RKO (cell line): ENCODE measurements around the gene HRH1.
"Not testable (repeated sequence)": the region's sequence is repeated elsewhere in the genome, so short reads cannot be mapped to it uniquely, and the experiment has no call there.

Experiments
- DNase-seq: peaks from one replicate; pipeline ENCODE4 v3.0.0-alpha.2; 2016; ENCODE audit warnings: low spot score

HRH1 gene

DNA sequence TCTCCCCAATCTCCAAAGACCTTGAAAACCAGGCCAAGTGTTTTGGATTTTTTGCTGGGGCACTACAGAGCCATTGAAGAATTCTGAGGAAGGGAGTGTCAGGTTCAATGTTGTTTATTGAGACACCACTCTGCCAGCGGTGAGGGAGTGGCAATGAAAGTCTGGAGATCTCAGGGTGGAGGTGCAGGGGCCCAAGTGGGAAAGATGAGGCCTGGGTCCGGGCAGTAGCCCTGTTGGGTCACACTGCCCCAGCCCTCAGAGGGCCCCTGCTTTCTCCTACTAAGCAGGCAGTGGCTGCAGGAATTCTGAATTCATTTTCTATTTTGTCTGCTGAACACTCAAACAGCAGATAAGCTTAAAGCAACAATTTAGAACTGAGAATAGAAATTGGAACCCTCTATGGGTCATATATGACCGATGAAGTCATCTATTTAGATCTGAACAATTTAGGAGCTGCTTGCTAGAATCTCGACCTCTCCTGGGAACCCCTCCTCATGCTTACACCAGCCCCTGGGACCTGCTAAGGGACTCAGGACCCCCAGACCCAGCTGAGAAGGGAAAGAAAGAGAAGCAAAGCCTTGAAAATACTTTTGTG, 17.9 kb downstream of the HRH1 start:
- no peak for DNase-seq

DNA sequence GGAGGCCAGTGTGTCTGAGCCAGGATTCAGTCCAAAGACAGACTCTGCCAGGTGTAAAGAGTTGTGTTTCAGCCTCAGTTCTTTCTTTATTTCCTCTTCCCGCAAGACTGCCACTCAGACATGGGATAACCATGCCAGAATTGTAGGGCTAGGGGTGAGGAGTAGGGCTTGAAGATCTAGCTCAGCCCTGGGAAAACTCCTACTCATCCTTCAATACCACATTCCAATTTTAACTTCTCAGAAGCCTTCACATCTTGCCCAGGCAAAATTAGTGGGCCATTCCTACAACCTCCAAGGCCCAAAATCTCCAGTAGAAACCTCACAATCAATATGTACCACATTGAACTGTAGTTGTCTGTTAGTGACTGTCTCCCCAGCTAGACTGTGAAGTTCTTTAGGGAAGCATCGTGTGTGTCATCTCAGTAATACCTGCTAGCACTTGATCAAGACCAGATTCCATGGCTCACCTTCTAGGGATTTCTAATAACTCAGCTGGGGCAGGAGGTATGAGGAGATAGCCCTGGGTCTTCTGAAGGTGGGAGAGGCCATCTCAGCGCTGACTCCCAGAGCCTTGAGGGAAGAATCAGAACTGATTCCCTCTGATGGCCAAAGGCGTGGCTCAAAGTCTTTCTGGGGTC, 19.7 kb downstream of the HRH1 start:
- no peak for DNase-seq

DNA sequence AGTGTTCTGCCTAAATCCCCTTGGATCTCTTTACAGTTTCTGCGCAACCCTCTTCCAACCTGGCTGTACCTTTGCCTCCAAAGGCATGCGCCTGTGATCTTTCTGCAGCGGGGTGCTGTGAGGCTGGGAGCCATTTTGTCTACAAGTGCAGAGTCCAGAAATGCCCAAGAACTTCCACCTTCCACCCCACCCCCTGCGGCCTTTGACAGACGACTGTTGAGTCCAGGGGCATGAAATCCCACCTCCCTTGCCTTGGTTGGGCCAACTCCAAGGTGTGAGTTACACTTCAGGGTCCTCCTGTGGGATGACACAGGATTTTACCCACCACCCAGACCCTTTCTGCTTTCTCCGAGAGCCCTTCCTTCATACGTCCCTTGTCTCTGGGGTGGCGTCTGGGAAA, 24.1 kb downstream of the HRH1 start:
- DNase-seq = no peak

DNA sequence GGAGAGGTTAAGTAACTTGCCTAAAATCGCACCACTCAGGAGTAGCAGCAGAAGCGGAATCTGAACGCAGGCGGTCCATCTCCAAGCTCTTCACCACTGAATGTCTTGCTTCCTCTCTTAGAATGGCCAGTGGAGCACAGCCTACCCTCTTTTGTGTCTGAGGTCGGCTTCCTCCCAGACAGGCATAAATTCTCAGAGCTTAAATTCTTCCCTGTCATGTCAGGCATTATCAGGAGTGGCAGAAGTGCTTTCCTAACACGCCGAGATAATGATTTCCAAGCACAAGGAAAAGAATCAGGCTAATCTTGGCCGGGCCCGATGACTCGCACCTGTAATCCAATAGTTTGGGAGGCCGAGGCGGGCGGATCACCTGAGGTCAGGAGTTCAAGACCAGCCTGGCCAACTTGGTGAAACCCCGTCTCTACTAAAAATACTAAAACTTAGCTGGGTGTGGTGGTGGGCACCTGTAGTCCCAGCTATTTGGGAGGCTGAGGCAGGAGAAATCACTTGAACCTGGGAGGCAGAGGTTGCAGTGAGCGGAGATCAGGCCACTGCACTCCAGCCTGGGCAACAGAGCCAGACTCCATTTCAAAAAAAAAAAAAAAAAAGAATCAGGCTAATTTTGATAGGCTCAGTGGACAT, 30.2 kb downstream of the HRH1 start:
- DNase-seq = not testable (repeated sequence)

DNA sequence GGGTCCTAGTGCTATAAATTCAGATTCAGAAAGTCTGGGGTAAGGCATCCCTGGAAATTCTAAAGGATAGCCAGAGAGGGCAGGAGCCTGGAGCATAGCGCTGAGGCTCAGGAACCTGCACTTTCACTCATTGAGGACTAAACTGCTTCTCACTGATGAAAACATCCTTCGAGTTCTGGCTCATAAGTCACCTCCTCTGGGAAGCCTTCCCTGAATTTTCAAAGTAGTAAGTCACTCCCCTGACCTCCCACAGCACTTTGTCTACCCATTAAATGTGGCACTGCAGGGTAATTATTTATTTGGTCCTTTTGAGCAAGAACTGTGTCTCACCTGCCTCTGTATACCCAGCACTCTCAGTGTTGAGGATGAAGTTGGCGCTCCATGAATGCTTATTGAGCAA, 30.9 kb downstream of the HRH1 start:
- no peak for DNase-seq

DNA sequence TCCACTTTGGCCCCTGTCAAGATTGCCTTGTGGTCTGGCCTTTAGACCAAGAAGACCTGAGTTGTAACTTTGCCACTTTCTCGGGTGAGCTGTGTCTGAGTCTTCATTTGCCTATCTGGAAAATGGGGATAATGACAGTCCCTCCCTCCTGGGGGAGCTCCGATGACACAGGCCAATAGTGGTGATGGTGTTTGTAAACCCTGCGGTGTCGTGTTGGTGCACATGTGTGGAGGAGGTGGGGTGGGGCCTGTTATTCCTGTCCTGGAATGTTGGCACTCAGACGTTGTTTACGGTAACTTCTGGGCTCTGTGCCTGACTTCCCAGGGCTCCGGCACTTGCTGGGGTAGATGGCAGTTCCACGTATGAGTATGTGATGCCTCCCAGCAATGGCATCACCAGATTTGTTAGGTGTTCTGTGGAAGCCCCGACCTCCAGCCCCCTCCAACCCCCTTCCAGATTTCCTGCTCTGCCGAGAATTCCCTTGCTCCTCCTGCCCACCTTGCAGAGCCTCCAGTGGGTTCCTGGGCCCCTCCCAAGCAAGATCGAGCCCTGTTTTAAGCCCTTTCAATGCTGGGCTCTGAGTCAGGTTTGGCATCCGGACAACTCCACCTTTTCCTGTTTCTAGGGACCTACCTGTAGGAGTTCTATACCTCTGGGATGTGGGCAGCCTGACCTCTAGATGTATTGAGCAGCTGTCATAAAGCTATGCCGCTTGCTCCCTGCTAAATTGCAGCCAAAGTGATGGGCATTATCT, 31.4 kb downstream of the HRH1 start:
- no peak for DNase-seq

DNA sequence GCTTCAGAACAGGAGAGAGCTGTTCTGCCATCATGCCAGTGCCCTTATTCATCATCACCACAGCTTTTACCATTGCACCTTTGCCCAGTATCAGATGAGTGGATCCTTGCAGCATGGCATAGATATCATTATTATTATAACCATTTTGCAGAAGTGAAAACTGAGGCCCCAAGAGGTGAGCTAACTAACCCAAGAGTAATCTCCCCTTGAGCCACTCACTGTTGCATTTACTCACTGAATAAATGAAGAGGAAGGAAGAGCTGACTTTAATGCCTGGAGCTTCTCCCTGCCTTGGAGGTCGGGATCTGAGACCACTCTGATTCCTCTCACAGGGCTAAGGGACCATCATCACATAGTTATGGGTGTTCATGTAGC, 32.0 kb downstream of the HRH1 start:
- DNase-seq = no peak

DNA sequence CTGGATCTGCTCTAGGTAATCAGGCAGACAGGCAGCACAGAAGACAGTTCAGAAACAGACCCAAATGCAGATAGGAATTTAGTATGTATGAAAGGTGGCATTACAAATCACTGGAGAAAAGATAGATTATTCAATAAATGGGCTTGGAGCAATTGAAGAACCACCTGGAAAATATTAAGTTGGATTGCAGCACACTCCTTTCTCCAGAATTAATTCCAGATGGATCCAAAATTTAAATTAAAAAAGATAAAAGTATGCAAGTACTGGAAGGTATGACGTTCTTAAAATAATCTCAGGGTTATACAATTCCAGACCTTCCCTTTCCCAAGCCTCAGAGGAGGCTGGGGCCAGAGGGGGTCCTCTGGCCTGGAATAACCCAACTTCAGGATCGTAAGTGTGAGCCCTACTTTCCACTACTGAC, 32.5 kb downstream of the HRH1 start:
- DNase-seq = no peak

DNA sequence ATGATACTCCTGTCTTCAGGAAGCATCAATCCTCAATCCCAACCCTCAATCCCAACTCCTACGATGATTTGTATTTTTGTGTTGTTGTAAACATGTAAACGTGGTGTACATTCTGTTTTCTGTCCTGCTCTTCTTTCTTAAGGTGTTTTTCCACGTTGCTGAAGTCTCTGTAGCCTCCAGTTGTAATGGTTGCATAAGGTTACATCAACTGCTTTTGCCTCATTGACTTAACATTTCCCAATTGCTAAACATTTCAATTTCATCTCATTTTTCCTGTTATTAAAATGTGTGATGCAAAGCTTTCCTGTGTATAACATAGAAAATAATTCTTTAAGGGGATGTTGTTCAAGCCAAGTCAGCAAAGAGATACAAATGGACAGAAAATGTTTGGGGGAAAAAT, 33.4 kb downstream of the HRH1 start:
- no peak for DNase-seq

DNA sequence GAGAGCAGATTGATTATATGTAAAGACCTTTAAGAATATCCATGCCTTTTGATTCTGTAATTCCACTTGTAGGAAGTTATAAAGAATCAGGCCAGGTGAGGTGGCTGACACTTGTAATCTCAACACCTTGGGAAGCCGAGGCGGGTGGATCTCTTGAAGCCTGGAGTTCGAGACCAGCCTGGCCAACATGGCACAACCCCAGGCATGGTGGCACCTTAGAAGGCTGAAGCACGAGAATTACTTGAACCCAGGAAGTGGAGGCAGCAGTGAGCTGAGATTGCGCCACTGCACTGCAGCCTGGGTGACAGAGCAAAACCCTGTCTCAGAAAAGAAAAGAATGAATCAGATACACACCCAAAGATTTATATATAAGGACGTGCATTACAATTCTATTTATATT, 33.9 kb downstream of the HRH1 start:
- no peak for DNase-seq

DNA sequence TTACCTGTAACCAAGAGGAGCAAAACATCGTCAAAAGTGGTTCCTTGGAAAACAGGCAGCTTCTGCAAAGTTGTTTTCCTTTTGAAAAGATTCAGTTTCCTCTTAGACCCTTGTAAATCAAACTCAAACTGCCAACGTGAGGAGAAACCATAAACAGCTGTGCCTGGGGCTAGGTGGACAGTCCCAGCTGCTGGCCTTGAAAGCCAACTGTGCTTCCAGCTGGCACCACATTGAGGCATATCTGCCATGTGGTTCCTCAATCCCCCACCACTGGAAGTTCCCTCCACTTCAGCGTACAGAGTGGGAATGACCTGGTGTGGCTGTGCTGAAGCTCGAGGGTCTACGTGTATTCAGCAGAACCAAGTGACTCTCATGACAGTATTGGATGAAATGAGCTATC, 40.9 kb downstream of the HRH1 start:
- DNase-seq = no peak

DNA sequence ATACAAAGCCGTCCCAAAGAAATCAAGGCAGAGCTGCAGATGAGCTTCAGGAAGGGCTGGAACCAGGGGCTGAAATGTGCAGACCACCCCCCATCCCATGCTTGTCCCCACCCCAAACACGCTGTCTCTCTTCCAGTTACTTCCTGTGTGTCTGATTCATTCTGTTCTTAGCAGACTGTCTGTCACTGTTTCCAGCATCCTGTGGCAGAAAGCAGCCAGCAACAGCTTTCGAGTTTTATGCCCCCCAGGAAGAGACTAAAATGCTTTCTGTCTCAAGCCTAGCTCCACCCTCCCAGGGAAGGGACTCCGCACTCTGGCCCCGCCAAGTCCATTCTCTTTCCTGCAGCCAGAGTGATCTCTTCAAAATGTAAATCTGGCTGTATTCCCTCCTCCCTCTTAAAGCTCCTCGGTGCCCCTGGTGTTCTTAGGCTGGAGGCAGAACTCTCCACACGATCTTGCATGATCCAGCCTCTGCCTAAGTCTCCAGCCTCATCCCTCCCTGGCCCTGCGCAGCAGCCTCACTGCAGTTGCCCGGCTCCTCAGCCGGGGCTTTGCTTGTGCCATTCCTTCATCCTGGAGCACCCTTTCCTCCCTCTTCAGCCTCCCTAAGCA, 41.5 kb downstream of the HRH1 start:
- DNase-seq = no peak

DNA sequence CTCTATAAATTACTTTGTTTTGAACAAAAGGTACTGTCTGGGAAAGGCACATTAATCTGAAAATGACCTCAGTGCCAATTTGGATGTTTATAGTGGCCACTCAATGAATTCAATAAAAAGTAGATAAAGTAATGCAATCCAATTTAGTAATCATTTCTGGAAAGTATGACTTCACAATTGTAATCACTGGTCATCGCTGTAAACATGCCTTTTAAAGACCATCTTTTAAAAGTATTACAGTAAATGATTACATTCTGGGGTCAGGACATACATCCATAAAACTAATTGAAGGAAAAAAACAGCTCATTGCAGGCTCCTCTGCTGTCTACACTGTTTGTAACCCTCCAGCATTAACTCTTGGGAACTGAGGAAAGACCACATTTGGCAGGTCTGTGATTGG, 43.2 kb downstream of the HRH1 start:
- no peak for DNase-seq

DNA sequence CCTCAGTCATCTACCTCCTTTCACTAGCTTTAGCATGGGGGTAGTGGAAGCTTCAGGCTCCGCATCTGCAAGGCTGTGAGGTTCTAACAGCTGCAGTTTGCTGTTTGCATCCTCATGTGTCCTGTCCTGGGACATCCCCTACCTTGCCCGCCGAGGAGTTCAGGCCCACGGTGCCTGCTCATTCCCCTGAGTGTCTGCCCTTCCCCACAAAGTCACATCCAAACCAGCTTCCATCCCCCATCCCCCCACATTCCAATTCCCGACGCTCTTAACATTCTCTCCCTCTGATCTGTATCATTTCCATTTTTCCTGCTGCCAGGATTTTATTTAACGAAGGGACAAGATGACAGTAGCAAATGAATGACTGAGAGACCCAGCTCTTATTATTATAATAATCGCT, 43.8 kb downstream of the HRH1 start:
- no peak for DNase-seq

DNA sequence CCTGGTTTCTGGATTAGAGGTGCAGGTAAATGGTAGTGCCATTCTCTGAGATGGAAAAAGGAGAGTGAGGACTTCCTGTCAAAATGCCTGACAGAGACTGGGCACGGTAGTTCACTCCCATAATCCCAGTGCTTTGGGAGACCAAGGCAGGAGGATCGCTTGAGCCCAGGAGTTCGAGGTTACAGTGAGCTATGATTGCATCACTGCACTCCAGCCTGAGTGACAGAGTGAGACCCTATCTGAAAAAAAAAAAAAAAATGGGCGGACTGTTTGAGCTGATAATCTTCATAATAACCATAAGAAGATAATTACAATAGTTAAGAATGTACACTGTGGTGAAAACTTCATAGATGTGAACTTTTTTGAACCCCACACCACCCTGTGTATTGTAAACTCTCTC, 44.2 kb downstream of the HRH1 start:
- DNase-seq = no peak

DNA sequence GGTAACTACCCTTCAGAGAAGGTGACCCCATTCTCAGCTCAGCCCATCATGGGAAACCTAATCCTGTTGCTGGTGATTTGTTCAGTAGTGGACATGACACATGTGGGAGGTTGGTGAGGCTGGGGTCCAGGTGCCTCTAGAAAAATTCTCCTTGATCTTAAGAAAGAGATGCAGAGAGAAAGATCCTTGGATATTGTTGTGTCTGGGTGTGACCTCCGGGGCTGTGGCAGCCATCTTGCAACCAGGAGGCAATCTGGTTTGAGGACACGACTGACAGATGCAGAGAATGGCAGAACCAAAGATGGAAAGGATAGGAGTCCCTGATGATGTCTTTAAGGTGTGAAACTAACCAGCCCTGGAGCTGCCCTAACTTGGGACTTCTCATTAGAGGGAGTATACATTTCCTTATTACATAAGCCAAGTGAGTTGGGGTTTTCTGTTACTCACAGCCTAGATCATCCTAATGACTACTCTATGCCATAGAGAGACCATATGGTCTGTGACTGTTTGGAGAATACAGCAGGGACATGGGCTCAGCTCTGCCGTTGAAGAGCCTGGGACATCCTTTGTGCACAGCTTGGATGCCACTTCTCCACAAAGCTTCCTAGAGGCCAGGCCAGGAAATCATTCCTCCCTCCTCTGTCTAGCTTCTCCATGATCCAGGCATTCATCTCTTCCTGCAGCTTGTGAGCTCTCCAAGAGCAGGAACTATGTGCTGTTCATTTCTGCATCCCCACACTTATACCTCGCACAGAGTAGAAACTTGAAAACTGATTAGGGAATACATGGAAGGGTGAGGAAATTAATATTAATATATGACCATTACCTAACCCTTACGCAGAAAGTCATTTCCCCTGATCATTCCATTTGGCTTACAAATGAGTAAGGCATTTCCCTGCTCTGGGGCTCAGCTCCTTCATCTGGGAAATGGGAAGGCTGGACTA, 45.9 kb downstream of the HRH1 start:
- DNase-seq = no peak

DNA sequence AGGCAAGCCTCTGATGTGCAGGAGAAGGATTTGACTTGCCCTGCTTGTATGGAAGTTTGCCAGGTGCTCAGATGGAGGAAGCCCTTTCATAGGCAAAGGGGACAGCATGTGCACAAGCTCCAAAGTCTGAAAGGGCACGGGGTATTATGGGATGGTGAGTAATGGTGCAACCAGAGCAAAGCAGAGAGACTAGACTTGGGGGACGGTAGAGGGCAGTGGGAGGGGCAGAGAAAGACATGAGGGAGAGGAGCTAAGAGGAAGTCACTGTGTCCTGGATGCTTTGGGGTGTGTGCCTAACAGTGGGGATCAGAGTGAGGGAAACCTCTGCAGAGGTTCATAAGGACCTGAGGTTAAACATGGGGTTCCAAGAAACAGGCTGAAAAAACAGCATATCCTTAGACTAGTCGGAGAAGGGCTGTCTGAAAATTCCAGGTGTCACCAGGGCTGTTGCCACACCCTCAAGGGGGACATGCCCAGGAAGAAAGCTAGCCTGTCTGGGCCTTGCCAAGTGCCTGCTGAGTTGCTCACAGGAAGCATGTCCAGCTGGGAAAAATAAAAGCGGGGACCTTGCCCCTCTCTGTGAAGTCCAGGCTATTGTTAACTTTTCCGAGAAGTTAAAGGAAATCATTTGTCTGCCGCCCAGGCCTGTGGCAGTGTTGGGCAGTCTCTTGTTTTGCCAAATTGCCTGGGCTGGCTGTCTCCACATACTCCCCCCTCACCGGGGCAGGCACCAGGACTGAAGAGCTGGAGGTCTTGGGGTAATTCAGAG, 47.1 kb downstream of the HRH1 start:
- DNase-seq = no peak

DNA sequence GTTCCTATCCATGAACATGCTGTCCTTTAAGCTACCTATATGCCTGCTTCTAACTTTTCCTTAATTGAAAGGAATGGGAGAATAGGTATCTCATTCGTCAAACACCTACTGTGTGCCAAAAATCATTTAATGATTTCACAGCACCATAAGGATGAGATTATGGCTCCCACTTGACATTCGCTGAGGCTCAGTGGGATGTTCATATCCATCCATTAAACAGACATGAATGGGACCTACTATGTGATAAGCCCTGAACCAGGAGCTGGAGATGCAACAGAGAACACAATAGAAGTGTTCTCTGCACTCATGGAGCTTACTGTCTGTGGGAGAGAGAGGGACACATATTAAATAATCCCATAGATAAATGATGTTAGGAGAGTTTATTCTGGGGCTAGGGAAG, 49.7 kb downstream of the HRH1 start:
- DNase-seq = no peak

DNA sequence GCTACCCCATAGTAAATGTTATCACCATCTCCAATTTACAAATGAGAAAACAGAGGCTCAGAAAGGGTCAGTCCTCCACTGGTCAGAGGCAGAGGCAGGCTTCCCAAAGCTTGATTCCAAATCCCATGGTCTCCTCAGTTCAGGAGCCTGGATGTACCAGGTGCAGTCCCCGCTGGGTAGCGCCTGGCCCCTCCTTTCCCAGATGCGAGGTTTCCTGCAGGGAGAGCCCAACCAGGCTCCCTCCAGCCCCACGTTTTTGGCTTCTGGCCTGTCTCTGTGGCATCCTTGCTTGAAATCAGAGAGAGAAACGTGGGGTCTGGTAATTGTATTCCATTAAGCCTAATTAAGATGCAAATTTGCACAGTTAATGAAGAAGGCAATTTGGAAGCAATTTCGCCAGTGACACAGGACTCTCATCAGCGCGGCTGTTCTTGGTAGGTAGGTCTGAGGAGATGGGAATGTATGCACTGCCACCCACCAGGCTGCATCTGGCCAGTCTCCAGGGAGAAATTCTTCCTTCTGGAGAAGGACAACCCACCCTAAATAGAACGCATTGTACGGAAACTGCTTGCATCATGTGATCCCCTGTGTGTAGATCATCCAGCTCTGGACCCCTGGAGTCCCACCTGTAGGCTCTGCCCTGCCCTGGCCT, 50.5 kb downstream of the HRH1 start:
- DNase-seq = no peak

DNA sequence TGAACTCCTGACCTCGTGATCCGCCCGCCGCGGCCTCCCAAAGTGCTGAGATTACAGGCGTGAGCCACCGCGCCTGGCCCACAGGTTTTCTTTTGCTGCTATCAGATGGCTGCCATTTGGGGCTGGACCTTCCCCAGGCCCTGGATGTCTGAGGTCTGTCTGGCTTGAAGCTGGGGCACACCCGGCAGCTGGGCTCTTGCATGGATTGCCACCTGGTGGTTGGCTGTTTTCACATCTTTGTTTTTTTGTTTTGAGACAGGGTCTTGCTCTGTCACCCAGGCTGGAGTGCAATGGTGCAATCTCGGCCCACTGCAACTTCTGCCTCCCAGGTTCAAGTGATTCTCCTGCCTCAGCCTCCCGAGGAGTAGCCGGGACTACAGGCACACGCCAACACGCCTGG, 51.6 kb downstream of the HRH1 start:
- not testable (repeated sequence) for DNase-seq
